T-cell (primary cell): ENCODE results near the gene SH3RF1. TPM values are rescaled to one million over a fixed set of nuclear protein-coding genes. Genes with fewer than 3 reads are reported as not detected.
A peak's percentile ranks its signal among the peaks of the same experiment; 100 is the strongest.

ENCODE experiments used
- ATAC-seq, 4 experiments: fragments of 200-7000 bp in 3 of 4; fragments of 150-1000 bp in 1 of 4; cut with Tn5 transposase; replicated peaks in 1 of 4; 1 replicate in 3 of 4; 2 replicates in 1 of 4; pipeline ENCODE4 v1.10.0; 2021; ENCODE audit warnings: moderate library complexity in 3 of 4, mild to moderate bottlenecking in 2 of 4, moderate number of reproducible peaks in 1 of 4
- CTCF ChIA-PET, 2 donors: fragments of 300-600 bp; sonication (Branson Sonifier 250); formaldehyde crosslinking; loops; one replicate each; lab custom pipeline; 2022; ENCODE audit warnings: antibody characterized with exemption in 2 of 2; lab: Charles Lee
- POLR2A ChIA-PET, 2 donors: fragments of 300-600 bp; sonication (Branson Sonifier 250); formaldehyde crosslinking; loops; one replicate each; lab custom pipeline; 2022; ENCODE audit warnings: antibody characterized with exemption in 2 of 2; lab: Charles Lee
- DNase-seq, 35 experiments: peaks; one replicate each; pipeline versions ENCODE4 v3.0.0 to v3.0.0-alpha.2; 2013 to 2023
- H3K27ac ChIP-seq: one replicate; pipeline ENCODE4 v1.5.1; 2013; ENCODE audit warnings: low read length
- H3K27me3 ChIP-seq, 2 experiments: replicated peaks in 1 of 2; 1 replicate in 1 of 2; 2 replicates in 1 of 2; pipeline versions ENCODE4 v1.6.1 to v1.7.0; 2013; ENCODE audit warnings: low read length in 1 of 2, mixed read lengths in 1 of 2; ENCODE audit not compliant: control insufficient read depth in 2 of 2, insufficient read depth in 2 of 2; ENCODE audit errors: extremely low read depth in 1 of 2
- H3K36me3 ChIP-seq, 2 donors: 1 replicate in 1 of 2; 2 replicates in 1 of 2; pipeline versions ENCODE4 v1.6.1 to v1.7.0; 2013; ENCODE audit warnings: low read length in 1 of 2; ENCODE audit not compliant: control insufficient read depth in 2 of 2, insufficient read depth in 1 of 2; ENCODE audit errors: extremely low read depth in 1 of 2
- H3K4me1 ChIP-seq, 2 experiments: 1 replicate in 1 of 2; 2 replicates in 1 of 2; pipeline versions ENCODE4 v1.6.1 to v1.7.0; 2013; ENCODE audit warnings: low read length in 2 of 2, mixed read lengths in 1 of 2; ENCODE audit not compliant: insufficient read depth in 2 of 2, control insufficient read depth in 1 of 2; ENCODE audit errors: extremely low read depth in 1 of 2
- H3K4me3 ChIP-seq, 2 donors: 1 replicate in 1 of 2; 2 replicates in 1 of 2; pipeline versions ENCODE4 v1.5.1 to v1.7.0; 2013; ENCODE audit warnings: mild to moderate bottlenecking in 2 of 2, low read length in 1 of 2, moderate library complexity in 1 of 2; ENCODE audit not compliant: control insufficient read depth in 1 of 2; ENCODE audit errors: extremely low read depth in 1 of 2
- H3K9me3 ChIP-seq: 2 replicates; pipeline ENCODE4 v1.7.0; 2013
- H3K27ac Mint-ChIP-seq, 2 donors: one replicate each; pipeline ENCODE4 v1.8.0; 2020 to 2021; ENCODE audit warnings: mild to moderate bottlenecking in 2 of 2, mixed read lengths in 2 of 2
- H3K27me3 Mint-ChIP-seq, 2 donors: one replicate each; pipeline ENCODE4 v1.8.0; 2021 to 2022; ENCODE audit warnings: mixed read lengths in 2 of 2
- H3K36me3 Mint-ChIP-seq: one replicate; pipeline ENCODE4 v1.8.0; 2021; ENCODE audit warnings: mixed read lengths
- H3K4me1 Mint-ChIP-seq, 3 donors: one replicate each; pipeline ENCODE4 v1.8.0; 2020 to 2022; ENCODE audit warnings: mixed read lengths in 3 of 3, mild to moderate bottlenecking in 1 of 3
- H3K4me3 Mint-ChIP-seq, 3 donors: one replicate each; pipeline ENCODE4 v1.8.0; 2020 to 2022; ENCODE audit warnings: mild to moderate bottlenecking in 3 of 3, mixed read lengths in 3 of 3, moderate library complexity in 3 of 3
- H3K9me3 Mint-ChIP-seq, 3 donors: one replicate each; pipeline ENCODE4 v1.8.0; 2020 to 2022; ENCODE audit warnings: mixed read lengths in 3 of 3
- WGBS: methylation state at CpG from one replicate; pipeline ENCODE4 v1.1.5; 2013; ENCODE audit warnings: missing lambda C conversion rate; ENCODE audit not compliant: insufficient coverage; 5-methylcytosine and 5-hydroxymethylcytosine counted together
- total RNA-seq, 35 experiments: library from RNA in 6 of 35; stranded (reverse) in 6 of 35; fragments of 120-200 nt in 1 of 35; gene quantifications; one replicate each; pipeline versions ENCODE4 v1.2.1 to v1.2.4 and lab custom pipeline; 2013 to 2026

Gene SH3RF1
- under 1 TPM in 4 of 5 donors, not detected in 1; 0.23 to 0.60 (median 0.27) TPM for total RNA-seq
- total RNA-seq (2013) = 0.28 TPM
- 0 to 2.8 (median 0.37) reads per million in 29 experiments for total RNA-seq (lab: John Stamatoyannopoulos, UW)

GRCh38 chr4:169270810-169271691 is at the start of gene SH3RF1:
TSS of gene SH3RF1 (minus strand) at chr4:169270956. CDS start at chr4:169269212, 1,744 bp downstream.
- DNase-seq = peak in 2 of 35 experiments; percentile 9 to 12
- H3K4me3 Mint-ChIP-seq = peak within 1 kb of the TSS; percentile 67 to 76 (median 72)
- no peak within 1 kb of the TSS for H3K27ac ChIP-seq
- no peaks in the 10 kb centered on the region for H3K9me3 ChIP-seq
- peaks cover 46 to 55% of the 10 kb centered on the region in 2 donors for H3K27me3 Mint-ChIP-seq
- peaks cover 7 to 16% of the 10 kb centered on the region in 2 experiments for H3K4me1 ChIP-seq
- CTCF ChIA-PET = no interaction called here
- H3K4me1 Mint-ChIP-seq = peaks cover 8 to 13% (median 10%) of the 10 kb centered on the region in 3 donors
- POLR2A ChIA-PET = no interaction called here
- no peaks in the 10 kb centered on the region for H3K36me3 Mint-ChIP-seq
- H3K27me3 ChIP-seq = peaks cover 0 to 28% of the 10 kb centered on the region in 2 experiments
- peak within 1 kb of the TSS; percentile 33 to 76 for H3K4me3 ChIP-seq
- H3K27ac Mint-ChIP-seq = no peak within 1 kb of the TSS
- peak; percentile 49 to 56 (median 50) for ATAC-seq
- no peaks in the 10 kb centered on the region for H3K36me3 ChIP-seq
- H3K9me3 Mint-ChIP-seq = no peaks in the 10 kb centered on the region
- 1% methylated on average over 86 of the region's 110 CpGs for WGBS

GRCh38 chr4:169315530-169316343 is 45.0 kb upstream of the SH3RF1 start:
- no peak overlapping the region for H3K4me3 ChIP-seq
- H3K4me1 ChIP-seq = no peaks in the 10 kb centered on the region
- POLR2A ChIA-PET = no interaction called here
- DNase-seq (no peak), ATAC-seq (no peak)
- no peaks in the 10 kb centered on the region for H3K36me3 Mint-ChIP-seq
- CTCF ChIA-PET = no interaction called here
- WGBS = 60% methylated on average over 1 of the region's 5 CpGs
- H3K4me1 Mint-ChIP-seq = no peaks in the 10 kb centered on the region
- peaks cover 0 to 4% (median 0%) of the 10 kb centered on the region in 3 donors for H3K9me3 Mint-ChIP-seq
- H3K27ac Mint-ChIP-seq = no peak overlapping the region
- no peaks in the 10 kb centered on the region for H3K36me3 ChIP-seq
- no peak overlapping the region for H3K27ac ChIP-seq
- H3K27me3 ChIP-seq = peaks cover 0 to 8% of the 10 kb centered on the region in 2 experiments
- H3K4me3 Mint-ChIP-seq = no peak overlapping the region
- H3K27me3 Mint-ChIP-seq = peaks cover 13 to 23% of the 10 kb centered on the region in 2 donors
- H3K9me3 ChIP-seq = no peaks in the 10 kb centered on the region

- Mint-ChIP-seq H3K4me3 (no peak overlapping the region), H3K9me3 (no peaks in the 10 kb centered on the region), H3K4me1 (no peaks in the 10 kb centered on the region), H3K27me3 (peaks cover 15 to 23% of the 10 kb centered on the region in 2 donors), H3K27ac (no peak overlapping the region), H3K36me3 (no peaks in the 10 kb centered on the region)
- DNase-seq (no peak), ATAC-seq (no peak)
- H3K9me3 ChIP-seq = no peaks in the 10 kb centered on the region
- no peaks in the 10 kb centered on the region for H3K4me1 ChIP-seq
- ChIA-PET CTCF (no interaction called here), POLR2A (no interaction called here)
- H3K36me3 ChIP-seq = no peaks in the 10 kb centered on the region
- 69% methylated on average over 4 of the region's 8 CpGs for WGBS
- no peak overlapping the region for H3K4me3 ChIP-seq
- no peak overlapping the region for H3K27ac ChIP-seq
- H3K27me3 ChIP-seq = peaks cover 0 to 8% of the 10 kb centered on the region in 2 experiments
These were observed 44.1 kb upstream of the SH3RF1 start for GRCh38 chr4:169314906-169315305.

- ChIA-PET POLR2A (no interaction called here), CTCF (interaction anchor here in 1 of 2 donors (0.6 kb wide), 1 partner anchor 18 kb away, joined by 6 read pairs; no protein-coding TSS in a partner anchor)
- DNase-seq (no peak), ATAC-seq (no peak)
- H3K4me3 ChIP-seq = no peak overlapping the region
- H3K36me3 Mint-ChIP-seq = no peaks in the 10 kb centered on the region
- no peak overlapping the region for H3K27ac Mint-ChIP-seq
- H3K9me3 ChIP-seq = no peaks in the 10 kb centered on the region
- H3K4me1 Mint-ChIP-seq = no peaks in the 10 kb centered on the region
- no peaks in the 10 kb centered on the region for H3K9me3 Mint-ChIP-seq
- H3K4me1 ChIP-seq = no peaks in the 10 kb centered on the region
- H3K27ac ChIP-seq = no peak overlapping the region
- H3K27me3 Mint-ChIP-seq = peaks cover 15 to 20% of the 10 kb centered on the region in 2 donors
- 78% methylated on average over 1 of the region's 2 CpGs for WGBS
- H3K4me3 Mint-ChIP-seq = no peak overlapping the region
- H3K36me3 ChIP-seq = no peaks in the 10 kb centered on the region
- H3K27me3 ChIP-seq = peaks cover 0 to 8% of the 10 kb centered on the region in 2 experiments
These were observed 43.0 kb upstream of the SH3RF1 start for GRCh38 chr4:169313732-169314131.

- no peaks in the 10 kb centered on the region for H3K9me3 Mint-ChIP-seq
- no peak overlapping the region for H3K27ac Mint-ChIP-seq
- H3K4me3 Mint-ChIP-seq = no peak overlapping the region
- peaks cover 0 to 8% of the 10 kb centered on the region in 2 experiments for H3K27me3 ChIP-seq
- POLR2A ChIA-PET = no interaction called here
- H3K4me3 ChIP-seq = no peak overlapping the region
- 85% methylated on average over 2 of the region's 6 CpGs for WGBS
- no peaks in the 10 kb centered on the region for H3K9me3 ChIP-seq
- no peaks in the 10 kb centered on the region for H3K36me3 Mint-ChIP-seq
- ATAC-seq (no peak), DNase-seq (no peak)
- H3K4me1 Mint-ChIP-seq = no peaks in the 10 kb centered on the region
- CTCF ChIA-PET = interaction anchor here in 1 of 2 donors (0.6 to 0.7 kb wide), 2 partner anchors 19 to 223 kb away, joined by 3 to 6 read pairs; no protein-coding TSS in a partner anchor
- H3K4me1 ChIP-seq = no peaks in the 10 kb centered on the region
- peaks cover 15 to 20% of the 10 kb centered on the region in 2 donors for H3K27me3 Mint-ChIP-seq
- H3K27ac ChIP-seq = no peak overlapping the region
- no peaks in the 10 kb centered on the region for H3K36me3 ChIP-seq
These were observed 42.1 kb upstream of the SH3RF1 start for GRCh38 chr4:169312690-169313422.
